Fibroblast of lung (primary cell): ENCODE measurements around the gene ZNF576.

Experiments used
- CTCF ChIP-seq, 2 donors: IDR thresholded peaks in 1 of 2; conservative IDR thresholded peaks in 1 of 2; 1 replicate in 1 of 2; 2 replicates in 1 of 2; pipeline ENCODE4 v1.5.1; 2011 to 2012; ENCODE audit warnings: low read length in 2 of 2, control low read depth in 1 of 2, inconsistent platforms in 1 of 2, low read depth in 1 of 2, mild to moderate bottlenecking in 1 of 2
- EZH2 ChIP-seq: IDR thresholded peaks from 2 replicates; pipeline ENCODE4 v1.5.1; 2012; ENCODE audit warnings: low read length, control low read depth, mild to moderate bottlenecking; ENCODE audit errors: missing control alignments

- TF ChIP-seq CTCF (conservative IDR thresholded peaks at IDR 0.05 in 1 of 2, IDR thresholded peaks at IDR 0.05 in 1 of 2; ENCODE audit: low read depth in 1 of 2, low read length in 2 of 2) (no peak), EZH2 (no peak)
Measured at GRCh38 chr19:43552198-43552450, 44.3 kb upstream of the ZNF576 start.
